Sigmoid colon (tissue), 4 donors: ENCODE data around the gene DHH.

Experiments
- POLR2A ChIP-seq, 2 donors: fragments of 450-650 bp; IDR thresholded peaks; one replicate each; pipeline ENCODE4 v1.6.1; 2016; ENCODE audit warnings: antibody characterized with exemption in 2 of 2, mild to moderate bottlenecking in 2 of 2, moderate library complexity in 2 of 2
- POLR2AphosphoS5 ChIP-seq, 4 donors: sonication (generic); formaldehyde crosslinking; IDR thresholded peaks; one replicate each; pipeline ENCODE4 v1.6.1; 2017; ENCODE audit warnings: antibody characterized with exemption in 4 of 4
- TF ChIP-seq, protein P1 (sequence below), 4 experiments: fragments of 450-650 bp in 3 of 4; fragments of 200-600 bp in 1 of 4; IDR thresholded peaks; one replicate each; pipeline ENCODE4 v1.5.1; 2016 to 2019; ENCODE audit warnings: antibody characterized with exemption in 4 of 4, mild to moderate bottlenecking in 3 of 4, moderate library complexity in 2 of 4

DNA sequence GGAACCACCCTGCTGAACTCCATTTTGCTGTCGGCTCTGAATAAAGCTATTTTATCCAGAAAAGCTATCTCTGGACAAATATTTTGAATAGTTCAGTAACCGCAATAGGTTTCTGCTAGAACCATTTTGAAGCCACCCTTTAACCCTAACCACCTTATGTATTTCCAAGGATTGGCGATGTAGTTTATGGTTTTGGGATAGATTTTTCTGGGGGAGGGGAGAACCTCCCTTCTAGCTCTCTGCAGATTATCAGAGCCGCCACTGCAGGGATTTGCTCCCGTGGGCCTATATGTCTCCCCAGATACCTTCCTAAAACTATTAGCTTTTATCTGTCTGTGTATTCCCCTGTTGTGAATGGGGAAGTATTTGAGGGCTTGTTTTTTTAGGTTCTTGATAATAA is 38.4 kb upstream of the DHH start:
- TF ChIP-seq, protein P1, sequence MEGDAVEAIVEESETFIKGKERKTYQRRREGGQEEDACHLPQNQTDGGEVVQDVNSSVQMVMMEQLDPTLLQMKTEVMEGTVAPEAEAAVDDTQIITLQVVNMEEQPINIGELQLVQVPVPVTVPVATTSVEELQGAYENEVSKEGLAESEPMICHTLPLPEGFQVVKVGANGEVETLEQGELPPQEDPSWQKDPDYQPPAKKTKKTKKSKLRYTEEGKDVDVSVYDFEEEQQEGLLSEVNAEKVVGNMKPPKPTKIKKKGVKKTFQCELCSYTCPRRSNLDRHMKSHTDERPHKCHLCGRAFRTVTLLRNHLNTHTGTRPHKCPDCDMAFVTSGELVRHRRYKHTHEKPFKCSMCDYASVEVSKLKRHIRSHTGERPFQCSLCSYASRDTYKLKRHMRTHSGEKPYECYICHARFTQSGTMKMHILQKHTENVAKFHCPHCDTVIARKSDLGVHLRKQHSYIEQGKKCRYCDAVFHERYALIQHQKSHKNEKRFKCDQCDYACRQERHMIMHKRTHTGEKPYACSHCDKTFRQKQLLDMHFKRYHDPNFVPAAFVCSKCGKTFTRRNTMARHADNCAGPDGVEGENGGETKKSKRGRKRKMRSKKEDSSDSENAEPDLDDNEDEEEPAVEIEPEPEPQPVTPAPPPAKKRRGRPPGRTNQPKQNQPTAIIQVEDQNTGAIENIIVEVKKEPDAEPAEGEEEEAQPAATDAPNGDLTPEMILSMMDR (IDR thresholded peaks at IDR 0.05), result no peak
- no peak for TF ChIP-seq POLR2A (IDR thresholded peaks at IDR 0.05)
- TF ChIP-seq POLR2AphosphoS5 (IDR thresholded peaks at IDR 0.05), result no peak
